ENCODE results near the gene CDHR3. TPM values are rescaled to one million over a fixed set of nuclear protein-coding genes. Genes with fewer than 3 reads are reported as not detected.

The CDHR3 gene
- total RNA-seq, 1 donor from 2014 or later: 1.4 TPM

- peak; percentile 85 for DNase-seq (ENCODE audit: low spot score)
- H3K4me3 Mint-ChIP-seq: no peak overlapping the region
- no peaks in the 10 kb centered on the region for H3K9me3 Mint-ChIP-seq
- Histone ChIP-seq H3K4me3 (no peak overlapping the region), H3K9ac (no peak overlapping the region), H2AFZ (replicated peaks) (no peak overlapping the region), H3K36me3 (no peaks in the 10 kb centered on the region), H3K27ac (no peak overlapping the region), H3K79me2 (ENCODE audit: low read depth) (no peaks in the 10 kb centered on the region), H3F3A (ENCODE audit: low read depth) (no peaks in the 10 kb centered on the region), H3K9me3 (ENCODE audit: low read depth) (no peaks in the 10 kb centered on the region), H4K20me1 (ENCODE audit: low read depth) (no peaks in the 10 kb centered on the region), H3K4me1 (no peaks in the 10 kb centered on the region), H3K4me2 (no peak overlapping the region), H3K27me3 (peaks cover 6% of the 10 kb centered on the region)
- peaks cover 14% of the 10 kb centered on the region for H3K4me1 Mint-ChIP-seq
- H3K27ac Mint-ChIP-seq: peak overlapping the region; percentile 62
- H3K27me3 Mint-ChIP-seq (ENCODE audit: insufficient read depth, low read depth): peaks cover 2% of the 10 kb centered on the region
- H3K36me3 Mint-ChIP-seq: no peaks in the 10 kb centered on the region
- TF ChIP-seq CTCF (IDR thresholded peaks at IDR 0.05): peak; percentile 83
- TF ChIP-seq EZH2 (IDR thresholded peaks at IDR 0.05): no peak
- no peak for TF ChIP-seq EZH2phosphoT487 (IDR thresholded peaks at IDR 0.05)
Observed at GRCh38 chr7:106041140-106041717, 78.2 kb downstream of the CDHR3 start.

- H3K4me3 Mint-ChIP-seq: peak overlapping the region; percentile 19
- no peak overlapping the region for H3K4me3 ChIP-seq
- no peak overlapping the region for H3K27ac Mint-ChIP-seq
Observed at GRCh38 chr7:106042196-106042611, 79.1 kb downstream of the CDHR3 start.

GRCh38 chr7:106045139-106045538, 82.1 kb downstream of the CDHR3 start:
- no peak for TF ChIP-seq EZH2 (IDR thresholded peaks at IDR 0.05)
- TF ChIP-seq CTCF (IDR thresholded peaks at IDR 0.05): no peak
- Histone ChIP-seq H3F3A (ENCODE audit: low read depth) (no peaks in the 10 kb centered on the region), H3K79me2 (ENCODE audit: low read depth) (no peaks in the 10 kb centered on the region), H3K4me1 (no peaks in the 10 kb centered on the region), H4K20me1 (ENCODE audit: low read depth) (no peaks in the 10 kb centered on the region), H3K27ac (no peak overlapping the region), H3K36me3 (no peaks in the 10 kb centered on the region), H3K9ac (no peak overlapping the region), H3K27me3 (peaks cover 6% of the 10 kb centered on the region), H3K4me3 (no peak overlapping the region), H2AFZ (replicated peaks) (no peak overlapping the region), H3K4me2 (no peak overlapping the region), H3K9me3 (ENCODE audit: low read depth) (no peaks in the 10 kb centered on the region)
- no peak for DNase-seq (ENCODE audit: low spot score)
- no peak overlapping the region for H3K27ac Mint-ChIP-seq
- no peak overlapping the region for H3K4me3 Mint-ChIP-seq
- no peaks in the 10 kb centered on the region for H3K36me3 Mint-ChIP-seq
- peaks cover 2% of the 10 kb centered on the region for H3K27me3 Mint-ChIP-seq (ENCODE audit: insufficient read depth, low read depth)
- H3K4me1 Mint-ChIP-seq: peaks cover 14% of the 10 kb centered on the region
- H3K9me3 Mint-ChIP-seq: no peaks in the 10 kb centered on the region

More at GRCh38 chr7:106042196-106042611, 79.1 kb downstream of the CDHR3 start:
- peaks cover 2% of the 10 kb centered on the region for H3K27me3 Mint-ChIP-seq (ENCODE audit: insufficient read depth, low read depth)
- no peaks in the 10 kb centered on the region for H3K4me1 ChIP-seq
- H3K36me3 ChIP-seq: no peaks in the 10 kb centered on the region
- H3K9ac ChIP-seq: no peak overlapping the region
- H4K20me1 ChIP-seq (ENCODE audit: low read depth): no peaks in the 10 kb centered on the region
- no peak for DNase-seq (ENCODE audit: low spot score)
- H3K9me3 Mint-ChIP-seq: no peaks in the 10 kb centered on the region
- H3K79me2 ChIP-seq (ENCODE audit: low read depth): no peaks in the 10 kb centered on the region
- H3K4me2 ChIP-seq: peak overlapping the region; percentile 59
- peaks cover 14% of the 10 kb centered on the region for H3K4me1 Mint-ChIP-seq
- TF ChIP-seq EZH2 (IDR thresholded peaks at IDR 0.05): no peak
- TF ChIP-seq CTCF (IDR thresholded peaks at IDR 0.05): no peak
- no peak for TF ChIP-seq EZH2phosphoT487 (IDR thresholded peaks at IDR 0.05)
- no peaks in the 10 kb centered on the region for H3K36me3 Mint-ChIP-seq
- H3K9me3 ChIP-seq (ENCODE audit: low read depth): no peaks in the 10 kb centered on the region
- peak overlapping the region; percentile 38 for H2AFZ ChIP-seq (replicated peaks)
- peaks cover 6% of the 10 kb centered on the region for H3K27me3 ChIP-seq
- H3F3A ChIP-seq (ENCODE audit: low read depth): no peaks in the 10 kb centered on the region
- H3K27ac ChIP-seq: no peak overlapping the region

Measured in neural progenitor cell (in vitro differentiated cells).